Esophagus muscularis mucosa (tissue), 4 donors: ENCODE measurements around the gene INPP5A.

Experiments
- EP300 ChIP-seq: sonication (generic); formaldehyde crosslinking; IDR thresholded peaks from one replicate; pipeline ENCODE4 v1.6.1; 2017; ENCODE audit warnings: antibody characterized with exemption
- POLR2A ChIP-seq: fragments of 450-650 bp; IDR thresholded peaks from one replicate; pipeline ENCODE4 v1.6.1; 2017; ENCODE audit warnings: antibody characterized with exemption, moderate library complexity, mild to moderate bottlenecking, low read depth
- TF ChIP-seq, protein P1 (sequence below), 3 experiments: fragments of 200-600 bp in 2 of 3; fragments of 450-650 bp in 1 of 3; sonication (generic) in 2 of 3; IDR thresholded peaks; one replicate each; pipeline ENCODE4 v1.5.1; 2017 to 2019; ENCODE audit warnings: antibody characterized with exemption in 3 of 3, mild to moderate bottlenecking in 2 of 3, moderate library complexity in 1 of 3

DNA sequence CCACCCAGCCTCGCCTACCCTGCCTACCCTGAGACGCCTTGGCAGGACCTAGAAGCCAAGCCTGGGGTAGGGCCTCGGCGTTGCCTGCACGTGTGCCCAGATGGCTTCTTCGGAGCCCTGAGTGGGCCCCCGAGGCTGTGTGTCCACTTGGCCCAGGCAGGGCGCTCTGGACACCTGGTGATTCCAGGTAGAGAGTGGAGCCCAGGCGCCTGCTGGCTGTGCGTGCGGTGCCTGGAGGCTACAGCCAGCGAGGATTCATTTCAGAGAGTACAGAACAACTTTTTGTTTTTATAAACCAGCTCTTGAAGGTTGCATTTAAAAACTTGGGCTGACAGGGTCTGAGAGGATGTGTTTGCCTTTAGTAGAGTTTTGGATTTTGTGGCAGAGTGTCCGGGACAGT, 208.4 kb downstream of the INPP5A start:
- TF ChIP-seq, protein P1, sequence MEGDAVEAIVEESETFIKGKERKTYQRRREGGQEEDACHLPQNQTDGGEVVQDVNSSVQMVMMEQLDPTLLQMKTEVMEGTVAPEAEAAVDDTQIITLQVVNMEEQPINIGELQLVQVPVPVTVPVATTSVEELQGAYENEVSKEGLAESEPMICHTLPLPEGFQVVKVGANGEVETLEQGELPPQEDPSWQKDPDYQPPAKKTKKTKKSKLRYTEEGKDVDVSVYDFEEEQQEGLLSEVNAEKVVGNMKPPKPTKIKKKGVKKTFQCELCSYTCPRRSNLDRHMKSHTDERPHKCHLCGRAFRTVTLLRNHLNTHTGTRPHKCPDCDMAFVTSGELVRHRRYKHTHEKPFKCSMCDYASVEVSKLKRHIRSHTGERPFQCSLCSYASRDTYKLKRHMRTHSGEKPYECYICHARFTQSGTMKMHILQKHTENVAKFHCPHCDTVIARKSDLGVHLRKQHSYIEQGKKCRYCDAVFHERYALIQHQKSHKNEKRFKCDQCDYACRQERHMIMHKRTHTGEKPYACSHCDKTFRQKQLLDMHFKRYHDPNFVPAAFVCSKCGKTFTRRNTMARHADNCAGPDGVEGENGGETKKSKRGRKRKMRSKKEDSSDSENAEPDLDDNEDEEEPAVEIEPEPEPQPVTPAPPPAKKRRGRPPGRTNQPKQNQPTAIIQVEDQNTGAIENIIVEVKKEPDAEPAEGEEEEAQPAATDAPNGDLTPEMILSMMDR (IDR thresholded peaks at IDR 0.05), result no peak
- no peak for TF ChIP-seq POLR2A
- no peak for TF ChIP-seq EP300
